GM19035 (cell line): ENCODE measurements around the gene ATP1A2.

Source experiments
- ATAC-seq: cut with Tn5 transposase; IDR thresholded peaks from one replicate; pipeline ENCODE4 v1.9.1; 2021; ENCODE audit not compliant: unreplicated experiment

ATP1A2 gene

DNA sequence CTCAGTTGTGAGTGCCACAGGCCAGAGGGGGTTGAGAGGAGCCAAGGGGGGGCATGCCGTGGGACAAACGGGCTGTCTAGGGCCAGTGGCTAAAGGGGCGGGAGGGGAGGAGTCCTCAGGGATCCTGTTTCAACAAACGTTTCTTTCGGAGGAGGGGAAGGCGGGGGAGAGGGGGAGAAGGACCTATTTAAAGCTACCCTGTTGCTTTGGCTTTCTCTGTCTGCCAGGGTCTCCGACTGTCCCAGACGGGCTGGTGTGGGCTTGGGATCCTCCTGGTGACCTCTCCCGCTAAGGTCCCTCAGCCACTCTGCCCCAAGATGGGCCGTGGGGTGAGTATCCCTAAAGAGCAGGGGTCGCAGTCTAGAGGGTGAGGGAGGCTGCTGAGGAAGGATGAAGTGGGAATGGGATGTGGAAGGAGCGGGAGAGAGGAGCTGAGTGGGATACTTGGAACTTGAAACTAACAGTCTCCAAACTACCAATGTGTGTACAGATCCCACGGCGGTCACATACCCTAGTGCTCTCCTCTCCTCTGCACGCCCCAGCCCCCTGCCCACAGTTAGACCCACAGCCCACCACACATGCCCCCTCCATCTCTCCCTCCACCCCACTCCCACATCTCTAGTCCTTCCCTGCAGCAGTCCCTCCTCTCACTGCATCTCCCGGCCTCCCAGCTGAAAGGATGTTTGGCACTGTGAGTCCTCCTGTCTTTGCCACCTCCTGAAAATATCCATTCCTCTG is at the start of gene ATP1A2:
ATP1A2 (plus strand) TSS at position 215 of the 738 bp plus-strand sequence; CDS start at position 318, 103 bp downstream.
- no peak for ATAC-seq

DNA sequence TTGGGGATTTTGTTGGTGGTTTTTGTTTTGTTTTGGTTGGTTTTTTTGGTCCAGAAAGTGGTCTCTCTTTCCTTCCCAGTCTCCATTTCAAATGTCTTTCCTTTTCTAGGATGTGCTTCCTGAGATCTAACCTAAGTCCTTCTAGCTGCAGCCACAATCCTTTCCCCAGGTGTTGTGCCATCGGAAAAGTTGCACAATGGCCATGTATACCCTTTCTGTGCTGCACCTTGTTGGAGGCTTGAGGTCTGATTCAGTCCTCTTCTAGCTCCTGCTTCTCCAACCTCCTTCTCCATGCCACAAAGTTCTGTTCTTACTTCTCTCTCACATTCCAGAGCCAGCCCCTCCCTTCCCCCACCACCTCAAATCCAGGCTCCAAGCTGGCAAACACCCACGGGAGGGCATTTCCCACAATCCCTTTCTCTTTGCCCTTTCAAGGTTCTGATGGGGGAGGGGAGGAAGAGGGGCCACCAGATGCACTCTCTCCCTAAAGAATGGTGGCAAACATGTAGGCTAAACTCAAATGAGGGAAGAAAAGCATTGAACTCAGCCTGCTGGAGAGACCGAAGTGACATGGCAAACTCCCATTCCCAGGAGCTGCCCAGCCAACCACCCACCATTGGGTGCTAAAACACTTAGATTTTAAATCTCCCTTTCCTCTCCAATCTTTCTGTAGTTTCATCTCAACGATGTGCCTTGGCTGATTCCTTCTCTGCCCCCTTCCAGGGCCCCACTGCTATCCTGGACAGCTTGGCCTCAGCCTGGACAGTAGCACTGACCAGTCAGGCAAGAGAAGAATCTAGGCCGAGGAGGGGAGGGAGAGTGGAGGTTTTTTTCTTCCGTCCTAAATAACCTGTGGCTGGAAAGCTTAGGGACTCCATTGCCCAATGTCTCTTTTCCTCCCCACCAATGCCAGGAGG is 48.5 kb upstream of the ATP1A2 start:
- ATAC-seq: no peak

DNA sequence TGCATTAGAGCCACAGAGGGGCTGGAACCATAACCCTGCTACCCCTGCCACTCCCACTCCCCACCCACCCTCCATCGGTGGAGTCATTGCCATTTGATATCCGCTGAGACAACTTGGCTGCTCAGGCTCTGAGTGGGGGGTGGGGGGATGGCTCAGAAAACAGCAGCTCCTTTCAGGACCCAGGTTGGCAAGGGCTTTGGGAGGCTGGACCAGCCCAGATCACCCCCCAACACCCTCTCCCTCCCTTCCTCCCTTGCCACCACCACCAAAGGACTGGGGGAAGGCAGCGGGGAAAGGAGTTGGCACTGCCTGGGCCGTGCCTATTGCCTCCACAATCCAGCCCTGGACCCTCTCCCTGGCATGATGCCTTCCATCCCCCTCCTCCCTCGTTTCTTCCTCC is 47.3 kb upstream of the ATP1A2 start:
- no peak for ATAC-seq

DNA sequence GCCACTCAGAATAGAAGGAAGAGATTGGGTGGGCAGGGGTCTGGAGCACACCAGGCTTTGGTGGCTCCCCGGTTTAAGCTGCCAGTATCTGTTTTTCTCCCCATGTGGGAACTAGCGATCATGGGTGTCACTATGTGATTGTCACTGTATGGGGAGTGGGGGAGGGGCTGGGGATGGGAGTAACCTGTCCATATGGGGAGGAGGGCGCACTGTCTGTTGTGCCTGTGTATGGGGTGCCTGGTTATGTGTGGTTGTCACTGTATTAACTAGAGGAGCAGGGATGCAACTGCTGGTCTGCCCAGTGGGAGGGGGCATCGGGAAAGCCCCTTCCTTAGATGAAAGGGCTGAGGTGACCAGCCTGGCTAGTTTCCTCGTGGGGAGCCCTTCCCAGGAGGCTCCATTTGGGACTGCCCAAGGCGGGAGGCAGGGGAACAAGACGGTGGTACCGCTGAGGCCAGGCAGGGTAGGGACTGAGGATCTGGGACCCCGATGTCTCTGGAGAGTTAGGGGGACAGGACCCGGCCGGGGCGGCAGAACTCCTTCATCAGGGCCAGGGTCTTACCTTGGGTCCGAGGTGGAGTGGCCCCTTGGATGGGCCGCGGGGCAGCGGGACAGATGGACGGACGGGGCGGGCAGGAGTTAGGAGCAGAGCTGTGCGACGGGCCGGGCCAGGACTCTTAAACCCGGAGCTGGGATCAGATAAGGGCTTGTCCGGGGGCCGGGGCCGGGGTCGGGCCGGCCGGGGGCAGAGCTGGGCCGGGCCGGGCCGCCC is 45.9 kb upstream of the ATP1A2 start, which contains the start of gene KCNJ10:
KCNJ10 (minus strand) TSS at position 701 of the 772 bp plus-strand sequence. CDS start 27,628 bp downstream, outside the sequence.
- no peak for ATAC-seq

DNA sequence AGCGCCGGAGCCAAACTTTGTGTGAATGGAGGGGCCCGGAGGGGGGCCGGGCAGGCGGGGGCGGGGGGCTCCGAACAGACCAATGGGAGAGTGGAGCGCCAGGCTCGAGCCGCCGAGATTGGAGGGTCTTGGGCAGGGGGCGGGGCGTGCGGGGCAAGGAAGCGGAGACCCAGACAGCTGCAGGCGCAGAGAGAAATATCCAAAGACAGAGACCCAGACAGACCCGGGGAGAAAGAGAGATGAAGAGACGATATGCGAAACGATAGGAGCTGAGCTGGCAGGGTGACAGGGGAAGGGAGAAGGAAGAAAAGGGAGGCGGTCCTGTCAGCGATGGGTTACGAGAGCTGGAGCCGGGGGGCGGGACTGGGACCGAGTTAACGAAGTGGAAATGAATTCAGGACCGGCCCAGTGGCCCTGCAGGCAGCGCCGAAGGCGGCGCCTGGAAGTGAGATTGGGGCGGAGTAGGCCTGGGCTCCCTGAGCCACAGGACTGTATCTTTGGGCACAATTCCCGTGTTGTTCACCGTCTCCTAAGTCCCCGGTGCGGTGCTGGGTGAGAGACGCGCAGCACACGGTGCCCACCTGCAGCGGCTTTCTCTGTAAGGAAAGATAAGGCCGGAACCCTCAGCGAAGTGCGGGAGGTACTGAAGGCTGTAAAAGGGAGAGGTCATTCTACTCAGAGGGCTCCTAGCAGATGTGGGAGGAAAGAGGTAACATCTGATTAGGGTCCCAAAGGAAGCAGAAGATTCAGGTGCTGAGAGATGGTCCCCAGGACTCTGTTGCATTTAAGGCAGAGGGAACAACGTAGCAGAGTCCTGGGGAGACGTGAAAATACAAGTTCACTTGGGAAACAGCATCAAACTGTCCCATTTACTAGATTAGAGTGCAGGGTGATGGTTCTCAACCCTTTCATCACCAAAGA is 45.1 kb upstream of the ATP1A2 start:
- ATAC-seq: no peak

DNA sequence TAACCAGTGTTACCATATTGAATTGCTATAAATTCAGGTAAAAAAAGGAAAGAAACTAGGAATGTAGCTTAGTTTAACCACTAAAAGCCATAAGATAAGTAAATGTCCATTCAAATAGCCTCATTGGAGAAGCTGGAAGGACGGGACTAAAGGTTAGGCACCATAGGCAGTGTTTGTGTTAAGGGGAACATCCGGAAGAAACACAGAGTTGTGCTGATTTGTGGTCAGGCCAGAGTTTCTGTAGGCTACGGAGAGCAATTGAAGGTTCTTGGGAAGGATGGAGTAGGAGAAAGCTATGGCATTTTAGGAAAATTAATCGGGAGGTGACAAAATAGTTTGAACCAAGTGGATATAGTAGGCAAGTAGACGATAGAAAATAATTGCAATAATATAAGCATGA is 44.3 kb upstream of the ATP1A2 start:
- ATAC-seq: no peak

DNA sequence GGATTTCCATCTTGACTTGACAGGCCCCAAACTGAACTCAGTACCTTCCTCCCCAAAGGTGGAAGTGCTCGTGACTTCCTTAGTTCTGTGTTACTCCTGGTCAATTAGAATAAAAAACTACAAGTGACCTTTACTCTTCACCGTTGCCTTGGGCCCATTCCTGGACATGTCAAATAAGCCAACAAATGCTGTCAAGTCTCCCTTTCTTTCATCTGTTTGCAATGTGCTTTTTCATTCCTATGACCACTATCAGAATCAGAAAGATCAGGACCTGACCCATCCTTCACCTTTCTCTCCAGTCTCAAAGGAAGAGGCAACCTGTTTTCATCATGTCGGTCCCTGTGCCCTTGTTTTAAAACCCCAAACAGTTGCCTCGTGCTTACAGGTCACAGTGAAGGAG is 40.7 kb upstream of the ATP1A2 start:
- no peak for ATAC-seq

DNA sequence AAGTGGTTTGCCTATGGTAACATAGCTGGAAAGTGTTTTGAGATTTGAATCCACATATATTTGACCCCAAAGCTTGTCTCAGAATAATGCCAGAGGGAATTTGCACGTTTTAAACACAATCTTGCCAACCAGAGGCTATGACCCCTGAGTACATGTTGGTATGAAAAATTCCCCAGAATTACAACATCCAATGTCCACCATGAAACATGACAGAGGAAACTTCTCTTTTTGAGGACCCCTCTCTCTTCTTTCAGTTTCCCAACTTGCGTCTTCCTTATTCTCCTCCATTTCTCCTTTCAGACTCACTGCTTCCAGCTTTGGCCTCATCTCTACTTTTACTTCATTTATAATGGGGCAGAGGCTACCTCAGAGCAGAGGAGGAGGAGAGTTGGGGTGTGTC is 39.7 kb upstream of the ATP1A2 start:
- no peak for ATAC-seq

DNA sequence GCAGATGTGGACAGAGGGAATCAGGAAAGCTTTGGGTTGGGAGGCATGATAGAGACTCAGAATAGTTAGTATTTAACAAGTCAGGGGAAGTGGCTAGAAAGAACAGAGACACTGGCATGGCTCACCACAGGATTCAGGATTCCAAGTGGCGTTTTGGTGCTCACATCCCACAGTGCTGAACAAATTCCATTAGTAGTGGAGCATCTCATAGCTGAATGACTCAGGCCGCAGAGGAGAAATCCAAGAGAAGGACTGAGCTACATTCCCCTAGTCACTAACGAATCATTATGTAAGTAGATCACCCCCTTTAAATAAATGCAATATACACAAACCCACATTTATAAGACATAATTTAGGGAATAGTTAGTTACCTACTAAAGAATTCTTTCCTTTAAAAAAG is 39.3 kb upstream of the ATP1A2 start:
- no peak for ATAC-seq

DNA sequence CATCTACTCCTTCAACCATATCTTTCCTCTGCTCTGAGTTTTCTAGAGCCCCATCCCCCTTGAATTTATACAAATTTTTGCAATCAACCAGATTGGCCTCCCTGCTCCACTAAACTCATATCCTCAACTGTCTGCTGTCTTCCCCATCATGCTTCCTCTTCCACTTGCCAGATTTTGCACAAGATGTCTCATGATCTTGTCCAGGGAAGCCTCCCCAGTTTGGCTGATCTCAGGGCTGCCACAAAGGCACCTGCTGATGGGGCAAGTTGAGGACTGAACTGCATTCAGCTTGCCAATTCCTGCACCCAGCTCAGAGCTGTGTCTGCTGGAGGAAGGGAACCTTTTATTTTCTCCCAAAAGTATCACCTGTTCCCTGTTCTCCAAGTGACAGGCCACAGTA is 38.1 kb upstream of the ATP1A2 start:
- no peak for ATAC-seq

DNA sequence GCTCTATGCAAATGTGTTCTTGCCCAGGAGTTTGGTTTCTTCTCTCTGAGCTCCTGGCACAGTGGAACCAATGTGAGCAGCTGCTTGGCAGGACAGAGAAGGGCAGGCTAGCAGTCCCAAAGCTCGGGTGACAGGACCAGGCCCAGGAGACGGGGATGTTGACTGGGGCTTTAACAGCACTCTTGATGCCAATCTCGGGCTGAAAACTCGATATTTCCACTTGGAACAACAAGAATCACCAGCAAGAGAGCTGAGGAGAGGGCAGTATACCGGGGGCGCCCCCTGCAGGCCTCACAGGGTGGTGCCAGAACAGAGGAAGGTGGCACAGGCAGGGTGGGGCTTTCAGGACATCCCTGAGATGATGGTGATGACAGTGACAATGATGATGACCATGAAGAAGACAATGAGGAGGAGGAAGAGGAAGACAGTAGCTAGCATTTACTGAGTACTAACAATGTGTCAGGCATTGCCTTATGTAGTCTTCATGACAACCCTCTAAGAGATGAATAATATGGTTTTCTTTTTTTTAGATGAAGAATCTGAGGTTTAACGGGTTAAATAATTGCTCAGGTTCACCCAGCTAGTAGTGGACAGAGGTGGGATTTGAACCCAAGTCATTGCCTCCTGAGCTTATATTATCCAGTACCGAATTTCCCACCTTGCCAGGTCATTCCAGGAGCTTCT is 36.9 kb upstream of the ATP1A2 start:
- ATAC-seq: no peak

DNA sequence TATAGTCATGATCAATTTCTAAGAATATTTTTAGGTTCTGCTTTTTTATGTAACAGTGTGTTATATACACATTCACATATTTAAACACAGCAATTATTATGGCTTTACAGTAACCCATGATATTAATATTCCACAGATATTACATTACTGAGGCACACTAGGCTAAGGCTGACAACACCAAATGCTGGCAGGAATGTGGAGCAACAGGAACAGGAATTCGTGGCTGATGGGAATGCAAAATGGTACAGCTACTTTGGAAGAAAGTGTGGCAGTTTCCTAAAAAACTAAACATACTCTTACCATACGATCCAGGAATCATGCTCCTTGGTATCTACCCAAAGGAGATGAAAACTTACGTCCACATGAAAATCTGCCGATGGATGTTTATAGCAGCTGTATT is 36.1 kb upstream of the ATP1A2 start:
- ATAC-seq: no peak

DNA sequence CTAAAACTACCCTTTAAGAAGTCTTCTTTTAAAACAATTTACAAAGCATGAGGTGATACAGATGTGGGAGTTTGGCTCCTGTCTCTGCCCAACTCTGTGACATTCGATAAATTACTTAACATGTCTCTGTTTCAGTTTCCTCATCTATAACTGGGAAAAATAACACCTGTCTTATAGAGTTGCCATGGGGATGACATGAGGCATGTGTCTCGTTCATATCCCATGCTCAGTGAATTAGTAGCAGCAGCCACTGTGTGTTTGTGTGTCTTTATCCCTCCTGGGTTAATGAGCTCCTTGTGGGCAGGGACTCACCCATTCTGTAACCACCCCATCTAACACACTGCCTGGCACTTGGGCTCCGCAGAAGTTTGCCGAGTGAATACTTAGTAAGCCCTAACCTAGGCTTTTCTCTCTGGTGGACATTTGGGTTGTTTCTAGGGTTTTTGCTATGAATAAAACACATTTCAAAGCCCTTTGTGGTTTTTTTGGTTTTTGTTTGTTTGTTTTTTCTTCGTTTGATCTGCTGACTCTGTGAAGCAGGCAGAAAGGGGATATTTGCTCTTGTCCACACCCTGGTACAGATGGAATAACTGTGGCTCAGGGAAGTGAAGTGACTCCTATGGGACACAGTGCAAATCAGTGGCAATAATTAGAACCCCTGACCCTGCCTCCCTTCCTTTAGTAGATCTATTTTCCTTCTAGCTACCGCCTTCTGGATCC is 35.0 kb upstream of the ATP1A2 start:
- no peak for ATAC-seq

DNA sequence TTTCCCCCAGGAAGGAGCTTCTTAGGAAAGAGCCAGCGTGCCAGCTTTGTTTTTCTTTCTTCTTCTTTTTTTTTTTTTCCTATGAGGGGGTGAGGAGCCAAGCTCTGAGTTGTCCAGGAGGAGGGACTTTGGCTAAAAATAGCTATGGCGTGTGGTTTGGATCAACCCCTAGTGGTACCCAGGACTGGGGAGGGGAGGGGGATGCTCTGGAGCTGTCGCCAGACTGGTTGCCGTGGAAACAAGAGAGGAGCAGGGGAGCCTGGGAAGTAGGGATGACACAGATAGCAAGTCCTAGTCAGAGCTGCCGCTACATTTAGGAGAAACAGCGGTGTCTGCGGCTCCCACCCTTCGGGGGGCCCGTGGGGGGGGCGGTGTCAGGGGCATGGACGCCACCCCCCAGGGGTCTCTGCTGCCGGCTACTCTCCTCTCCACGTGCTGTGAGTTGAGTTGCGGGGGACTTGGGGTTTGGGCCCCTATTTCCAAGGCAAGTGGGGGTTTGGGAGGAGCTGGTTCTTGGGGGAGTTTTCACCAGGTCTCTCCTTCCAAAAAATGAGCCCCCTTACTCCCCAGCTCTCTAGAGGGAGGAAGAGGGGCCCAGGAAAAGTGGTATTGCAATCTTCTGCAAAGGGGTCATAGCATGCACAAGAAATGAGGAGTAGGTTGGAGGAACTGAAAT is 34.2 kb upstream of the ATP1A2 start, which contains the start of gene KCNJ9:
KCNJ9 (plus strand) TSS at position 278 of the 676 bp plus-strand sequence. CDS start 2,493 bp downstream, outside the sequence.
- no peak for ATAC-seq

DNA sequence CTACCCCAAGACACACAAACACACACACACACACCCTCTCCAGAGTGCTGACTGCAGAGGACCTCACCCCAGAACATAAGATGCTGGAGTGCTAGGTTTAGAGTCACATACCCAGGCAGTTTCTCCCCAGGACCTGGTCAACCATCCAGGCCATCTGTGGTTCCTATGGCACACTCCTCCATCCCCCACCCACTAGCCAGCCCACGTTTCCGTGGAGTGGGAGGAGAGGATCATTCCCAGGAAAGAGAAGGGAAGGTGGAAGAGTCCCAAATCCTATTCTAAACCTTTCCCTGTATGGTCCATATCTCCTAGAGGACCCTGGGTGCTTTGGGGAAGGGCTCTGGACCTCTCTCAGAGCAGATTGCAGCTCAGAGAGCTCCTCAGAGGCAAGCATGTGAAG is 33.1 kb upstream of the ATP1A2 start:
- no peak for ATAC-seq

DNA sequence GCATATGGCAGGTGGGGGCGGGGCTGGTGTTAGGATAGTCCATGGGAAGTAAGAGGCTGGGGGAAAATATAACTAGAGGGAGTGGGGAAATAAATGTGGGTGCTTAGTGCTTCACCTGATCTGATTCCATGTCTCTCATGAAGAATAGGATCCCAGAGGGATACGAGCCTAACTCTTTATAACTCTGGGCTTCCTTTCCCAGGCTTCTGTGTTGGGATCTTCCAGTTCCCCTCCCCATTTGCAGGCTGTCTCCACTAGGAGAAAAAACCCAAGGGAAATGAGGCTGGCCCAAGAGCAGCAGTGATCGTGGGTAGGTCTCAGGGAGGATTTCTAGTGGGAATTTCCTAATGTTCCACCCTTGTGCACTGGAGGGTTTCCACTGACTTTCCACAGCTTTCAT is 32.6 kb upstream of the ATP1A2 start:
- no peak for ATAC-seq

DNA sequence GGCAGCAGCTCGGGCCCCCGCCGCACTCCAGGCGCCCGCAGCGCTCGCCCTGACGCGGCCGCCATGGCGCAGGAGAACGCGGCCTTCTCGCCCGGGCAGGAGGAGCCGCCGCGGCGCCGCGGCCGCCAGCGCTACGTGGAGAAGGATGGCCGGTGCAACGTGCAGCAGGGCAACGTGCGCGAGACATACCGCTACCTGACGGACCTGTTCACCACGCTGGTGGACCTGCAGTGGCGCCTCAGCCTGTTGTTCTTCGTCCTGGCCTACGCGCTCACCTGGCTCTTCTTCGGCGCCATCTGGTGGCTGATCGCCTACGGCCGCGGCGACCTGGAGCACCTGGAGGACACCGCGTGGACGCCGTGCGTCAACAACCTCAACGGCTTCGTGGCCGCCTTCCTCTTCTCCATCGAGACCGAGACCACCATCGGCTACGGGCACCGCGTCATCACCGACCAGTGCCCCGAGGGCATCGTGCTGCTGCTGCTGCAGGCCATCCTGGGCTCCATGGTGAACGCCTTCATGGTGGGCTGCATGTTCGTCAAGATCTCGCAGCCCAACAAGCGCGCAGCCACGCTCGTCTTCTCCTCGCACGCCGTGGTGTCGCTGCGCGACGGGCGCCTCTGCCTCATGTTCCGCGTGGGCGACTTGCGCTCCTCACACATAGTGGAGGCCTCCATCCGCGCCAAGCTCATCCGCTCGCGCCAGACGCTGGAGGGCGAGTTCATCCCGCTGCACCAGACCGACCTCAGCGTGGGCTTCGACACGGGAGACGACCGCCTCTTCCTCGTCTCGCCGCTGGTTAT is 31.4 kb upstream of the ATP1A2 start:
- no peak for ATAC-seq
